Measurements from ENCODE around the gene HSH2D. TPM values are rescaled to one million over a fixed set of nuclear protein-coding genes. Genes with fewer than 3 reads are reported as not detected.

HSH2D gene
- total and polyA plus RNA-seq, 2 of the 13 experiments (the other 11 are each of a cell fraction or from before 2014, with no cell fraction given), result 0.69 to 3.2 TPM

GRCh38 chr19:16197188-16197621 lies 53.7 kb downstream of the HSH2D start (continued):
- TF ChIP-seq ARHGAP35 (CRISPR knock-in tag; IDR thresholded peaks at IDR 0.05; ENCODE audit: borderline replicate concordance) (no peak), THYN1 (CRISPR knock-in tag; IDR thresholded peaks at IDR 0.05; ENCODE audit: borderline replicate concordance, low read depth) (no peak), MED13 (CRISPR knock-in tag; IDR thresholded peaks at IDR 0.05) (no peak), ZNF333 (CRISPR knock-in tag; IDR thresholded peaks at IDR 0.05; ENCODE audit: borderline replicate concordance) (no peak), TAF1 (CRISPR knock-in tag; IDR thresholded peaks at IDR 0.05) (no peak), ZNF878 (CRISPR knock-in tag; IDR thresholded peaks at IDR 0.05) (peak; percentile 36; the same call in 1 of the 2 replicates)
- TF ChIP-seq, protein P1, sequence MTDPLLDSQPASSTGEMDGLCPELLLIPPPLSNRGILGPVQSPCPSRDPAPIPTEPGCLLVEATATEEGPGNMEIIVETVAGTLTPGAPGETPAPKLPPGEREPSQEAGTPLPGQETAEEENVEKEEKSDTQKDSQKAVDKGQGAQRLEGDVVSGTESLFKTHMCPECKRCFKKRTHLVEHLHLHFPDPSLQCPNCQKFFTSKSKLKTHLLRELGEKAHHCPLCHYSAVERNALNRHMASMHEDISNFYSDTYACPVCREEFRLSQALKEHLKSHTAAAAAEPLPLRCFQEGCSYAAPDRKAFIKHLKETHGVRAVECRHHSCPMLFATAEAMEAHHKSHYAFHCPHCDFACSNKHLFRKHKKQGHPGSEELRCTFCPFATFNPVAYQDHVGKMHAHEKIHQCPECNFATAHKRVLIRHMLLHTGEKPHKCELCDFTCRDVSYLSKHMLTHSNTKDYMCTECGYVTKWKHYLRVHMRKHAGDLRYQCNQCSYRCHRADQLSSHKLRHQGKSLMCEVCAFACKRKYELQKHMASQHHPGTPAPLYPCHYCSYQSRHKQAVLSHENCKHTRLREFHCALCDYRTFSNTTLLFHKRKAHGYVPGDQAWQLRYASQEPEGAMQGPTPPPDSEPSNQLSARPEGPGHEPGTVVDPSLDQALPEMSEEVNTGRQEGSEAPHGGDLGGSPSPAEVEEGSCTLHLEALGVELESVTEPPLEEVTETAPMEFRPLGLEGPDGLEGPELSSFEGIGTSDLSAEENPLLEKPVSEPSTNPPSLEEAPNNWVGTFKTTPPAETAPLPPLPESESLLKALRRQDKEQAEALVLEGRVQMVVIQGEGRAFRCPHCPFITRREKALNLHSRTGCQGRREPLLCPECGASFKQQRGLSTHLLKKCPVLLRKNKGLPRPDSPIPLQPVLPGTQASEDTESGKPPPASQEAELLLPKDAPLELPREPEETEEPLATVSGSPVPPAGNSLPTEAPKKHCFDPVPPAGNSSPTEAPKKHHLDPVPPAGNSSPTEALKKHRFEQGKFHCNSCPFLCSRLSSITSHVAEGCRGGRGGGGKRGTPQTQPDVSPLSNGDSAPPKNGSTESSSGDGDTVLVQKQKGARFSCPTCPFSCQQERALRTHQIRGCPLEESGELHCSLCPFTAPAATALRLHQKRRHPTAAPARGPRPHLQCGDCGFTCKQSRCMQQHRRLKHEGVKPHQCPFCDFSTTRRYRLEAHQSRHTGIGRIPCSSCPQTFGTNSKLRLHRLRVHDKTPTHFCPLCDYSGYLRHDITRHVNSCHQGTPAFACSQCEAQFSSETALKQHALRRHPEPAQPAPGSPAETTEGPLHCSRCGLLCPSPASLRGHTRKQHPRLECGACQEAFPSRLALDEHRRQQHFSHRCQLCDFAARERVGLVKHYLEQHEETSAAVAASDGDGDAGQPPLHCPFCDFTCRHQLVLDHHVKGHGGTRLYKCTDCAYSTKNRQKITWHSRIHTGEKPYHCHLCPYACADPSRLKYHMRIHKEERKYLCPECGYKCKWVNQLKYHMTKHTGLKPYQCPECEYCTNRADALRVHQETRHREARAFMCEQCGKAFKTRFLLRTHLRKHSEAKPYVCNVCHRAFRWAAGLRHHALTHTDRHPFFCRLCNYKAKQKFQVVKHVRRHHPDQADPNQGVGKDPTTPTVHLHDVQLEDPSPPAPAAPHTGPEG (CRISPR knock-in tag; IDR thresholded peaks at IDR 0.05), result no peak
